Osteocyte (in vitro differentiated cells): ENCODE data around the gene CCNK. TPM values are rescaled to one million over a fixed set of nuclear protein-coding genes. Genes with fewer than 3 reads are reported as not detected.

ENCODE experiments used
- DNase-seq: peaks from one replicate; pipeline ENCODE4 v3.0.0; 2021; ENCODE audit warnings: mixed read lengths; ENCODE audit not compliant: unreplicated experiment; ENCODE audit errors: extremely low spot score
- H3K27ac Mint-ChIP-seq: one replicate; pipeline ENCODE4 v1.8.0; 2021; ENCODE audit warnings: mild to moderate bottlenecking, mixed read lengths; ENCODE audit not compliant: unreplicated experiment
- H3K27me3 Mint-ChIP-seq: one replicate; pipeline ENCODE4 v1.8.0; 2021; ENCODE audit warnings: mixed read lengths; ENCODE audit not compliant: unreplicated experiment
- H3K36me3 Mint-ChIP-seq: one replicate; pipeline ENCODE4 v1.8.0; 2021; ENCODE audit warnings: mixed read lengths; ENCODE audit not compliant: unreplicated experiment
- H3K4me1 Mint-ChIP-seq: one replicate; pipeline ENCODE4 v1.8.0; 2021; ENCODE audit warnings: mixed read lengths; ENCODE audit not compliant: unreplicated experiment
- H3K4me3 Mint-ChIP-seq: one replicate; pipeline ENCODE4 v1.8.0; 2021; ENCODE audit warnings: mild to moderate bottlenecking, moderate library complexity, mixed read lengths; ENCODE audit not compliant: unreplicated experiment
- H3K9me3 Mint-ChIP-seq: one replicate; pipeline ENCODE4 v1.8.0; 2021; ENCODE audit warnings: mixed read lengths; ENCODE audit not compliant: unreplicated experiment
- CTCF ChIP-seq: fragments of 200-600 bp; sonication (generic); IDR thresholded peaks from 2 replicates; pipeline ENCODE4 v1.5.0; 2021; ENCODE audit warnings: antibody characterized with exemption, mild to moderate bottlenecking, moderate library complexity
- total RNA-seq: library from RNA; stranded (reverse); gene quantifications from 2 replicates; pipeline ENCODE4 v1.2.1, GENCODE V29; 2021

CCNK gene
- total RNA-seq, 1 donor from 2014 or later: 57.4 TPM

GRCh38 chr14:99522457-99522891, 41.3 kb downstream of the CCNK start:
- no peaks in the 10 kb centered on the region for H3K27me3 Mint-ChIP-seq
- DNase-seq: no peak
- no peak overlapping the region for H3K27ac Mint-ChIP-seq
- no peaks in the 10 kb centered on the region for H3K9me3 Mint-ChIP-seq
- no peak overlapping the region for H3K4me3 Mint-ChIP-seq
- no peak for TF ChIP-seq CTCF
- H3K36me3 Mint-ChIP-seq: no peaks in the 10 kb centered on the region
- H3K4me1 Mint-ChIP-seq: peaks cover 32% of the 10 kb centered on the region

- H3K27me3 Mint-ChIP-seq: no peaks in the 10 kb centered on the region
- H3K27ac Mint-ChIP-seq: no peak overlapping the region
- no peak for TF ChIP-seq CTCF
- no peaks in the 10 kb centered on the region for H3K36me3 Mint-ChIP-seq
- no peak for DNase-seq
- no peak overlapping the region for H3K4me3 Mint-ChIP-seq
- no peaks in the 10 kb centered on the region for H3K9me3 Mint-ChIP-seq
- H3K4me1 Mint-ChIP-seq: peaks cover 32% of the 10 kb centered on the region
Observed at GRCh38 chr14:99522934-99523703, 41.9 kb downstream of the CCNK start.

GRCh38 chr14:99523704-99524055, 42.5 kb downstream of the CCNK start:
- H3K9me3 Mint-ChIP-seq: no peaks in the 10 kb centered on the region
- no peaks in the 10 kb centered on the region for H3K27me3 Mint-ChIP-seq
- H3K4me1 Mint-ChIP-seq: peaks cover 34% of the 10 kb centered on the region
- no peaks in the 10 kb centered on the region for H3K36me3 Mint-ChIP-seq
- H3K27ac Mint-ChIP-seq: no peak overlapping the region
- no peak overlapping the region for H3K4me3 Mint-ChIP-seq
- no peak for TF ChIP-seq CTCF
- no peak for DNase-seq

GRCh38 chr14:99524091-99524661, 43.0 kb downstream of the CCNK start:
- Mint-ChIP-seq H3K4me3 (no peak overlapping the region), H3K9me3 (no peaks in the 10 kb centered on the region), H3K27ac (no peak overlapping the region), H3K36me3 (no peaks in the 10 kb centered on the region), H3K4me1 (peaks cover 34% of the 10 kb centered on the region), H3K27me3 (no peaks in the 10 kb centered on the region)
- no peak for TF ChIP-seq CTCF
- DNase-seq: no peak

GRCh38 chr14:99524804-99525698, 43.8 kb downstream of the CCNK start:
- H3K36me3 Mint-ChIP-seq: no peaks in the 10 kb centered on the region
- DNase-seq: no peak
- H3K4me1 Mint-ChIP-seq: peaks cover 38% of the 10 kb centered on the region
- peak overlapping the region; percentile 28 for H3K27ac Mint-ChIP-seq
- H3K4me3 Mint-ChIP-seq: no peak overlapping the region
- H3K27me3 Mint-ChIP-seq: no peaks in the 10 kb centered on the region
- TF ChIP-seq CTCF: peak; percentile 51
- no peaks in the 10 kb centered on the region for H3K9me3 Mint-ChIP-seq
